Smooth muscle cell (in vitro differentiated cells): ENCODE measurements around the gene KLK10. TPM values are rescaled to one million over a fixed set of nuclear protein-coding genes. Genes with fewer than 3 reads are reported as not detected.

Experiments
- DNase-seq: peaks from one replicate; lab custom pipeline; 2025; ENCODE audit not compliant: unreplicated experiment; lab: John Stamatoyannopoulos, UW
- H2AFZ ChIP-seq: fragments of 200-600 bp; sonication (generic); 2 replicates; pipeline ENCODE4 v1.6.0; 2016; ENCODE audit warnings: antibody characterized with exemption, low read depth, mild to moderate bottlenecking
- H3F3A ChIP-seq: fragments of 200-600 bp; sonication (generic); 2 replicates; pipeline ENCODE4 v1.6.0; 2017; ENCODE audit warnings: antibody characterized with exemption, low read depth
- H3K27ac ChIP-seq: fragments of 200-600 bp; sonication (generic); 2 replicates; pipeline ENCODE4 v1.5.1; 2016; ENCODE audit warnings: low read depth, mild to moderate bottlenecking
- H3K27me3 ChIP-seq: fragments of 200-600 bp; sonication (generic); 2 replicates; pipeline ENCODE4 v1.6.1; 2016; ENCODE audit warnings: low read depth, mild to moderate bottlenecking
- H3K36me3 ChIP-seq: fragments of 200-600 bp; sonication (generic); 2 replicates; pipeline ENCODE4 v1.5.1; 2016; ENCODE audit warnings: low read depth
- H3K4me1 ChIP-seq: fragments of 200-600 bp; sonication (generic); 2 replicates; pipeline ENCODE4 v1.5.1; 2016; ENCODE audit warnings: low read depth
- H3K4me2 ChIP-seq: fragments of 200-600 bp; sonication (generic); 2 replicates; pipeline ENCODE4 v1.6.0; 2016; ENCODE audit warnings: mild to moderate bottlenecking
- H3K4me3 ChIP-seq: fragments of 200-600 bp; sonication (generic); 2 replicates; pipeline ENCODE4 v1.5.1; 2016; ENCODE audit warnings: mild to moderate bottlenecking
- H3K79me2 ChIP-seq: fragments of 200-600 bp; sonication (generic); 2 replicates; pipeline ENCODE4 v1.6.0; 2016; ENCODE audit warnings: low read depth, mild to moderate bottlenecking
- H3K9ac ChIP-seq: fragments of 200-600 bp; sonication (generic); 2 replicates; pipeline ENCODE4 v1.6.0; 2016; ENCODE audit warnings: low read depth
- H3K9me3 ChIP-seq: fragments of 200-600 bp; sonication (generic); replicated peaks from 2 replicates; pipeline ENCODE4 v1.5.1; 2016; ENCODE audit warnings: low read depth
- H4K20me1 ChIP-seq: fragments of 200-600 bp; sonication (generic); 2 replicates; pipeline ENCODE4 v1.6.0; 2016; ENCODE audit warnings: low read depth
- CTCF ChIP-seq: fragments of 200-600 bp; sonication (generic); IDR thresholded peaks from 2 replicates; pipeline ENCODE4 v1.5.1; 2017; ENCODE audit warnings: borderline replicate concordance, mild to moderate bottlenecking, antibody characterized with exemption; ENCODE audit not compliant: insufficient read depth, poor library complexity, severe bottlenecking
- WGBS: methylation state at CpG from one replicate; pipeline ENCODE4 v1.1.7; 2016; ENCODE audit warnings: low lambda C conversion rate; 5-methylcytosine and 5-hydroxymethylcytosine counted together
- polyA plus RNA-seq: library from polyadenylated mRNA; unstranded; fragments of >200 nt; fragmentation: Nextera tagmentation; extraction: Ambion mirVana; gene quantifications from 2 replicates; pipeline ENCODE4 v1.2.1, GENCODE V29; 2016
- total RNA-seq: library from RNA; depleted of rRNA; stranded (reverse); fragments of >200 nt; gene quantifications from 2 replicates; pipeline ENCODE4 v1.2.3, GENCODE V29; 2014

KLK10 gene
- total and polyA plus RNA-seq, 2 experiments from 2014 or later: 3.6 to 8.5 TPM

GRCh38 chr19:51025809-51026553 lies 6.5 kb upstream of the KLK10 start:
- no peak for DNase-seq
- Histone ChIP-seq H3K27ac (no peak overlapping the region), H3K79me2 (no peaks in the 10 kb centered on the region), H2AFZ (no peak overlapping the region), H3K36me3 (no peaks in the 10 kb centered on the region), H3K9me3 (no peaks in the 10 kb centered on the region), H4K20me1 (no peaks in the 10 kb centered on the region), H3K4me3 (no peak overlapping the region), H3K27me3 (peaks cover 3% of the 10 kb centered on the region), H3F3A (no peaks in the 10 kb centered on the region), H3K9ac (no peak overlapping the region), H3K4me2 (no peak overlapping the region), H3K4me1 (peaks cover 3% of the 10 kb centered on the region)
- no peak for TF ChIP-seq CTCF
- WGBS: 87% methylated on average over 18 of the region's 18 CpGs

GRCh38 chr19:51025401-51025800 lies 5.9 kb upstream of the KLK10 start:
- Histone ChIP-seq H3K4me1 (peaks cover 3% of the 10 kb centered on the region), H3K27ac (no peak overlapping the region), H3K4me2 (no peak overlapping the region), H3K9me3 (no peaks in the 10 kb centered on the region), H4K20me1 (no peaks in the 10 kb centered on the region), H3K79me2 (no peaks in the 10 kb centered on the region), H3F3A (no peaks in the 10 kb centered on the region), H3K27me3 (peaks cover 5% of the 10 kb centered on the region), H3K36me3 (no peaks in the 10 kb centered on the region), H3K4me3 (no peak overlapping the region), H3K9ac (no peak overlapping the region), H2AFZ (no peak overlapping the region)
- TF ChIP-seq CTCF: no peak
- no peak for DNase-seq
- 84% methylated on average over 6 of the region's 6 CpGs for WGBS

GRCh38 chr19:51024924-51025323 lies 5.4 kb upstream of the KLK10 start:
- Histone ChIP-seq H4K20me1 (no peaks in the 10 kb centered on the region), H2AFZ (no peak overlapping the region), H3K4me3 (no peak overlapping the region), H3F3A (no peaks in the 10 kb centered on the region), H3K4me1 (peaks cover 3% of the 10 kb centered on the region), H3K79me2 (no peaks in the 10 kb centered on the region), H3K27ac (no peak overlapping the region), H3K4me2 (no peak overlapping the region), H3K27me3 (peaks cover 10% of the 10 kb centered on the region), H3K36me3 (no peaks in the 10 kb centered on the region), H3K9ac (no peak overlapping the region), H3K9me3 (no peaks in the 10 kb centered on the region)
- no peak for DNase-seq
- TF ChIP-seq CTCF: no peak
- WGBS: 85% methylated on average over 4 of the region's 5 CpGs

DNA sequence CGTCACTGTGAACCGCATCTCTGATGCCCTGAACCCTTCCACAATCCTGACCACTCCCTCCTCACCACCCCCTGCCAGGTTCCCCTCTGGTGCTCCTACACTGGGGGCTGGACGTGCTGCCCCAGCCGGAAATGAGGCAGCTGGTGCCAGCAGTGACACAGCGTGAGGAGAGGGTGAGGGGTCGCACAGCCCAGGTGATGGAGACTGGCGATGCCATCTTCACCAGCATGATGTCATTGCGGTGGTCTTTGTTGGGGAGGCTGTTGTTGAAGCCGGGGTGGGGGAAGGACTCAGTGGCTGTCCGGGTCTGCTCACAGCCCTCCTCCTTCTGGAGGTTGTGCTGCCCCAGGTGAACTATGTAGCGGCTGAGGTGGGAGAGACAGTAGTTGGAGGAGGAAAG lies 4.4 kb upstream of the KLK10 start:
- TF ChIP-seq CTCF: no peak
- peaks cover 20% of the 10 kb centered on the region for H3K27me3 ChIP-seq
- H3K9me3 ChIP-seq: no peaks in the 10 kb centered on the region
- H3F3A ChIP-seq: no peaks in the 10 kb centered on the region
- H3K36me3 ChIP-seq: no peaks in the 10 kb centered on the region
- DNase-seq: no peak
- H3K9ac ChIP-seq: no peak overlapping the region
- no peak overlapping the region for H3K4me2 ChIP-seq
- no peak overlapping the region for H3K27ac ChIP-seq
- WGBS: 73% methylated on average over 11 of the region's 11 CpGs
- H2AFZ ChIP-seq: no peak overlapping the region
- no peaks in the 10 kb centered on the region for H3K79me2 ChIP-seq
- H3K4me1 ChIP-seq: peaks cover 7% of the 10 kb centered on the region
- no peak overlapping the region for H3K4me3 ChIP-seq
- H4K20me1 ChIP-seq: no peaks in the 10 kb centered on the region
